GM19452 (cell line): ENCODE measurements around the gene AURKA.
"Not testable (repeated sequence)": the region's sequence is repeated elsewhere in the genome, so short reads cannot be mapped to it uniquely, and the experiment has no call there.

Experiments used
- ATAC-seq: cut with Tn5 transposase; IDR thresholded peaks from one replicate; pipeline ENCODE4 v1.9.1; 2021; ENCODE audit not compliant: unreplicated experiment

The AURKA gene

GRCh38 chr20:56391596-56392131 is 351 bp downstream of the AURKA start:
- ATAC-seq, result peak; percentile 37

GRCh38 chr20:56391037-56391436 is 978 bp downstream of the AURKA start:
- ATAC-seq, result no peak

GRCh38 chr20:56390396-56390795 is 1.6 kb downstream of the AURKA start:
- ATAC-seq, result not testable (repeated sequence)

GRCh38 chr20:56389807-56390206 is 2.2 kb downstream of the AURKA start:
- no peak for ATAC-seq

- ATAC-seq, result no peak
Measured at GRCh38 chr20:56388882-56389281, 3.1 kb downstream of the AURKA start.

GRCh38 chr20:56386219-56386618 is 5.8 kb downstream of the AURKA start:
- no peak for ATAC-seq

GRCh38 chr20:56385130-56385529 is 6.9 kb downstream of the AURKA start:
- no peak for ATAC-seq

GRCh38 chr20:56383334-56383733 is 8.7 kb downstream of the AURKA start:
- no peak for ATAC-seq

GRCh38 chr20:56382696-56383095 is 9.3 kb downstream of the AURKA start:
- ATAC-seq, result no peak

GRCh38 chr20:56381501-56381900 is 10.5 kb downstream of the AURKA start:
- ATAC-seq, result no peak

GRCh38 chr20:56380375-56380774 is 11.6 kb downstream of the AURKA start:
- ATAC-seq, result no peak

GRCh38 chr20:56378386-56378785 is 13.6 kb downstream of the AURKA start:
- ATAC-seq, result no peak

GRCh38 chr20:56376331-56376730 is 15.7 kb downstream of the AURKA start:
- no peak for ATAC-seq

GRCh38 chr20:56373942-56374341 is 18.1 kb downstream of the AURKA start:
- ATAC-seq, result peak; percentile 49

GRCh38 chr20:56372850-56373249 is 19.2 kb downstream of the AURKA start:
- no peak for ATAC-seq

- ATAC-seq, result no peak
Measured at GRCh38 chr20:56371977-56372376, 20.0 kb downstream of the AURKA start.

GRCh38 chr20:56369179-56369578 is 22.8 kb downstream of the AURKA start:
- ATAC-seq, result no peak

GRCh38 chr20:56368351-56369134 is 23.5 kb downstream of the AURKA start:
- ATAC-seq, result no peak

- no peak for ATAC-seq
Measured at GRCh38 chr20:56363491-56363890, 28.5 kb downstream of the AURKA start.

GRCh38 chr20:56362833-56363413 is 29.1 kb downstream of the AURKA start:
- no peak for ATAC-seq

GRCh38 chr20:56361900-56362299 is 30.1 kb downstream of the AURKA start:
- no peak for ATAC-seq

GRCh38 chr20:56360908-56361205 is 31.2 kb downstream of the AURKA start:
- no peak for ATAC-seq
